ENCODE measurements around the gene GUCY2C.

The GUCY2C gene

GRCh38 chr12:14621826-14622225, 74.6 kb downstream of the GUCY2C start:
- no peaks in the 10 kb centered on the region for H3F3A ChIP-seq (ENCODE audit: low read depth)
- TF ChIP-seq EZH2phosphoT487 (IDR thresholded peaks at IDR 0.05; ENCODE audit: borderline replicate concordance) = no peak
- TF ChIP-seq, protein P1, sequence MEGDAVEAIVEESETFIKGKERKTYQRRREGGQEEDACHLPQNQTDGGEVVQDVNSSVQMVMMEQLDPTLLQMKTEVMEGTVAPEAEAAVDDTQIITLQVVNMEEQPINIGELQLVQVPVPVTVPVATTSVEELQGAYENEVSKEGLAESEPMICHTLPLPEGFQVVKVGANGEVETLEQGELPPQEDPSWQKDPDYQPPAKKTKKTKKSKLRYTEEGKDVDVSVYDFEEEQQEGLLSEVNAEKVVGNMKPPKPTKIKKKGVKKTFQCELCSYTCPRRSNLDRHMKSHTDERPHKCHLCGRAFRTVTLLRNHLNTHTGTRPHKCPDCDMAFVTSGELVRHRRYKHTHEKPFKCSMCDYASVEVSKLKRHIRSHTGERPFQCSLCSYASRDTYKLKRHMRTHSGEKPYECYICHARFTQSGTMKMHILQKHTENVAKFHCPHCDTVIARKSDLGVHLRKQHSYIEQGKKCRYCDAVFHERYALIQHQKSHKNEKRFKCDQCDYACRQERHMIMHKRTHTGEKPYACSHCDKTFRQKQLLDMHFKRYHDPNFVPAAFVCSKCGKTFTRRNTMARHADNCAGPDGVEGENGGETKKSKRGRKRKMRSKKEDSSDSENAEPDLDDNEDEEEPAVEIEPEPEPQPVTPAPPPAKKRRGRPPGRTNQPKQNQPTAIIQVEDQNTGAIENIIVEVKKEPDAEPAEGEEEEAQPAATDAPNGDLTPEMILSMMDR (conservative IDR thresholded peaks at IDR 0.05; ENCODE audit: low read length) = no peak
- no peaks in the 10 kb centered on the region for H3K27me3 ChIP-seq (ENCODE audit: insufficient read depth, low read length, poor library complexity, severe bottlenecking)
- no peak overlapping the region for H3K4me3 ChIP-seq (ENCODE audit: low read length, poor library complexity, severe bottlenecking)
- no peak overlapping the region for H3K9ac ChIP-seq (ENCODE audit: low read depth, low read length, poor library complexity, severe bottlenecking)
- H3K9me2 ChIP-seq (replicated peaks; ENCODE audit: low read depth, low read length) = no peaks in the 10 kb centered on the region
- H3K79me2 ChIP-seq (ENCODE audit: insufficient read depth, low read length) = no peaks in the 10 kb centered on the region
- no peaks in the 10 kb centered on the region for H3K9me3 ChIP-seq (ENCODE audit: insufficient read depth, low read depth, low read length)
- no peaks in the 10 kb centered on the region for H4K20me1 ChIP-seq (ENCODE audit: insufficient read depth, low read length, poor library complexity, severe bottlenecking)
- no peaks in the 10 kb centered on the region for H3K4me1 ChIP-seq (ENCODE audit: insufficient read depth, low read length, poor library complexity, severe bottlenecking)
- H2AFZ ChIP-seq (ENCODE audit: low read length) = no peak overlapping the region
- no peak overlapping the region for H3K4me2 ChIP-seq (ENCODE audit: low read depth, low read length, poor library complexity, severe bottlenecking)
- no peaks in the 10 kb centered on the region for H3K36me3 ChIP-seq (ENCODE audit: insufficient read depth, low read length)

DNA sequence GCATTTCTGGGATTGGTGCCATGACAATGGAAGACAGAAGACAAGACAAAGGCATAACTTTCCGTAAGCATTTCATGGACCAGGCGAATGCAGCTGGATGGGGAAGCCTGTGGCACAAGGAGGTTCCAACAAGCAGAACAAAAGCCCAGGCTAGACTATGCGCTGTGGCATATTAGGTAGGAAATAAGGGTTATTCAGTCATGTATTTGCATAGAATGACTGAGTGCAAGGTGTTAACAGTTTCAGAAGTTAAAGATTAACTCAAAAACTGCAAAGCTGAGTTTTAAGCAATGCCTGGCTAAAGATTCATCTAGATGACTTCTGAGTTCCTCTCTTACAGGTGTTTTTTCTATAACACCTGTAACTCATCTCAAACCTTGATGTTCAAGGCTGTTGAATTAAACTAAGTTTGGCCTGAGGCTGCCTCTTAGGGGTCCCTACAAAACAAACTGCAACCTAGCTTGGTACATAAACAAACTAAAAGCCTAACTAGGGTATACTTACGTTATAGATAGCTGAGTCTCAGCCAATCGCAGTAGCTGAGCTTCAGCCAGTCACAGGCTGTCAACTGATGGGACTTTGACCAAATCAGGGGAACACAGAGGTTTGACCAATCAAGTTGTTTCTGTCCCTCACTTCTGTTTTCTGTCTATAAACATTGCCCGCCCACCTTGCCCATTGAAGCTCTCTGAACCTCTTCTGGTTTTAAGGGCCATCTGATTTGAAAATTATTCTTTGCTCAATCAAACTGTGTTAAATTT, 76.5 kb downstream of the GUCY2C start:
- Histone ChIP-seq H3K36me3 (ENCODE audit: insufficient read depth, low read length) (no peaks in the 10 kb centered on the region), H3K4me1 (ENCODE audit: insufficient read depth, low read length, poor library complexity, severe bottlenecking) (no peaks in the 10 kb centered on the region), H3K9ac (ENCODE audit: low read depth, low read length, poor library complexity, severe bottlenecking) (no peak overlapping the region), H3K9me2 (replicated peaks; ENCODE audit: low read depth, low read length) (no peaks in the 10 kb centered on the region), H3K9me3 (ENCODE audit: insufficient read depth, low read depth, low read length) (no peaks in the 10 kb centered on the region), H3K27me3 (ENCODE audit: insufficient read depth, low read length, poor library complexity, severe bottlenecking) (no peaks in the 10 kb centered on the region), H3K4me3 (ENCODE audit: low read length, poor library complexity, severe bottlenecking) (no peak overlapping the region), H3K79me2 (ENCODE audit: insufficient read depth, low read length) (no peaks in the 10 kb centered on the region), H4K20me1 (ENCODE audit: insufficient read depth, low read length, poor library complexity, severe bottlenecking) (no peaks in the 10 kb centered on the region), H3K4me2 (ENCODE audit: low read depth, low read length, poor library complexity, severe bottlenecking) (no peak overlapping the region), H3F3A (ENCODE audit: low read depth) (no peaks in the 10 kb centered on the region), H2AFZ (ENCODE audit: low read length) (no peak overlapping the region)
- TF ChIP-seq EZH2phosphoT487 (IDR thresholded peaks at IDR 0.05; ENCODE audit: borderline replicate concordance) = no peak
- TF ChIP-seq, protein P1 (conservative IDR thresholded peaks at IDR 0.05; ENCODE audit: low read length) = no peak

- no peaks in the 10 kb centered on the region for H3K4me1 ChIP-seq (ENCODE audit: insufficient read depth, low read length, poor library complexity, severe bottlenecking)
- no peak for TF ChIP-seq EZH2phosphoT487 (IDR thresholded peaks at IDR 0.05; ENCODE audit: borderline replicate concordance)
- TF ChIP-seq, protein P1 (conservative IDR thresholded peaks at IDR 0.05; ENCODE audit: low read length) = peak; percentile 69
These were observed 77.4 kb downstream of the GUCY2C start for GRCh38 chr12:14618983-14619382.

More at GRCh38 chr12:14618983-14619382, 77.4 kb downstream of the GUCY2C start:
- Histone ChIP-seq H3K79me2 (ENCODE audit: insufficient read depth, low read length) (no peaks in the 10 kb centered on the region), H3K4me3 (ENCODE audit: low read length, poor library complexity, severe bottlenecking) (no peak overlapping the region), H3K36me3 (ENCODE audit: insufficient read depth, low read length) (no peaks in the 10 kb centered on the region), H3K27me3 (ENCODE audit: insufficient read depth, low read length, poor library complexity, severe bottlenecking) (no peaks in the 10 kb centered on the region), H3K9me3 (ENCODE audit: insufficient read depth, low read depth, low read length) (no peaks in the 10 kb centered on the region), H3K9ac (ENCODE audit: low read depth, low read length, poor library complexity, severe bottlenecking) (no peak overlapping the region), H3K9me2 (replicated peaks; ENCODE audit: low read depth, low read length) (no peaks in the 10 kb centered on the region), H4K20me1 (ENCODE audit: insufficient read depth, low read length, poor library complexity, severe bottlenecking) (no peaks in the 10 kb centered on the region), H3K4me2 (ENCODE audit: low read depth, low read length, poor library complexity, severe bottlenecking) (peak overlapping the region; percentile 24), H2AFZ (ENCODE audit: low read length) (peak overlapping the region; percentile 71), H3F3A (ENCODE audit: low read depth) (no peaks in the 10 kb centered on the region)
